Neural cell (in vitro differentiated cells): Measurements from ENCODE around the gene CELF4. TPM values are rescaled to one million over a fixed set of nuclear protein-coding genes. Genes with fewer than 3 reads are reported as not detected.

Source experiments
- H2AFZ ChIP-seq: fragments of 200-600, 300-800 bp; sonication (generic), shearing (Covaris generic); 2 replicates; pipeline ENCODE4 v1.6.0; 2014; ENCODE audit warnings: low read depth, mild to moderate bottlenecking, antibody characterized with exemption, low read length, moderate library complexity
- H3F3A ChIP-seq: fragments of 200-600 bp; shearing (Covaris generic); 2 replicates; pipeline ENCODE4 v1.6.1; 2016; ENCODE audit warnings: mild to moderate bottlenecking, moderate library complexity, mixed read lengths, antibody characterized with exemption, low read length; ENCODE audit not compliant: insufficient read depth, poor library complexity, severe bottlenecking
- H3K27ac ChIP-seq: fragments of 200-600, 300-800 bp; sonication (generic), shearing (Covaris generic); 2 replicates; pipeline ENCODE4 v1.5.1; 2014; ENCODE audit warnings: mild to moderate bottlenecking, low read length, moderate library complexity
- H3K27me3 ChIP-seq: fragments of 300-800, 200-600 bp; sonication (generic), shearing (Covaris generic); 2 replicates; pipeline ENCODE4 v1.6.0; 2014; ENCODE audit warnings: mild to moderate bottlenecking, low read depth, low read length, moderate library complexity; ENCODE audit not compliant: insufficient read depth
- H3K36me3 ChIP-seq: fragments of 300-800, 200-600 bp; sonication (generic), shearing (Covaris generic); 2 replicates; pipeline ENCODE4 v1.5.1; 2014; ENCODE audit warnings: mild to moderate bottlenecking, antibody characterized with exemption, low read length, moderate library complexity; ENCODE audit not compliant: insufficient read depth
- H3K4me2 ChIP-seq: fragments of 300-800, 200-600 bp; sonication (generic), shearing (Covaris generic); 2 replicates; pipeline ENCODE4 v1.6.0; 2014; ENCODE audit warnings: mild to moderate bottlenecking, low read length
- H3K4me3 ChIP-seq: fragments of 300-800, 200-600 bp; sonication (generic), shearing (Covaris generic); 2 replicates; pipeline ENCODE4 v1.5.1; 2014; ENCODE audit warnings: mild to moderate bottlenecking, low read length, moderate library complexity
- H3K79me2 ChIP-seq: fragments of 200-600 bp; shearing (Covaris generic); replicated peaks from 2 replicates; pipeline ENCODE4 v1.6.0; 2014; ENCODE audit warnings: mild to moderate bottlenecking, low read length, moderate library complexity; ENCODE audit not compliant: insufficient read depth
- H3K9ac ChIP-seq: fragments of 300-800, 200-600 bp; sonication (generic), shearing (Covaris generic); 2 replicates; pipeline ENCODE4 v1.6.1; 2016; ENCODE audit warnings: mild to moderate bottlenecking, low read length, mixed read lengths
- H3K9me2 ChIP-seq: fragments of 200-600 bp; shearing (Covaris generic); 2 replicates; pipeline ENCODE4 v1.6.1; 2016; ENCODE audit warnings: mild to moderate bottlenecking, low read length, mixed read lengths; ENCODE audit not compliant: insufficient read depth
- H3K9me3 ChIP-seq: fragments of 200-600, 300-800 bp; sonication (generic), shearing (Covaris generic); 2 replicates; pipeline ENCODE4 v1.6.1; 2016; ENCODE audit warnings: mild to moderate bottlenecking, mixed run types, low read length, moderate library complexity, mixed read lengths
- H4K20me1 ChIP-seq: fragments of 200-600 bp; shearing (Covaris generic); 2 replicates; pipeline ENCODE4 v1.6.1; 2016; ENCODE audit warnings: mild to moderate bottlenecking, mixed run types; ENCODE audit not compliant: insufficient read depth
- EP300 ChIP-seq: fragments of 450-650 bp; conservative IDR thresholded peaks from 2 replicates; pipeline ENCODE4 v1.6.1; 2014; ENCODE audit warnings: antibody characterized with exemption, mild to moderate bottlenecking, moderate library complexity; ENCODE audit not compliant: poor library complexity, severe bottlenecking
- EZH2 ChIP-seq: fragments of 200-600, 300-800 bp; shearing (Covaris generic), sonication (generic); IDR thresholded peaks from 2 replicates; pipeline ENCODE4 v1.6.1; 2014; ENCODE audit warnings: antibody characterized with exemption, low read length, borderline replicate concordance, mild to moderate bottlenecking; ENCODE audit not compliant: insufficient read depth, poor library complexity, severe bottlenecking
- MXI1 ChIP-seq: fragments of 450-650 bp; conservative IDR thresholded peaks from 2 replicates; pipeline ENCODE4 v1.6.1; 2014; ENCODE audit warnings: antibody characterized with exemption, mild to moderate bottlenecking; ENCODE audit not compliant: poor library complexity, severe bottlenecking
- POLR2AphosphoS5 ChIP-seq: IDR thresholded peaks from 2 replicates; pipeline ENCODE4 v1.6.1; 2012
- RAD21 ChIP-seq: fragments of 450-650 bp; conservative IDR thresholded peaks from 2 replicates; pipeline ENCODE4 v1.6.1; 2014; ENCODE audit warnings: antibody characterized with exemption, mild to moderate bottlenecking, moderate library complexity
- SMC3 ChIP-seq: fragments of 450-650 bp; conservative IDR thresholded peaks from 2 replicates; pipeline ENCODE4 v1.6.1; 2014; ENCODE audit warnings: antibody characterized with exemption, mild to moderate bottlenecking, moderate library complexity; ENCODE audit not compliant: poor library complexity
- TAF1 ChIP-seq: IDR thresholded peaks from 2 replicates; pipeline ENCODE4 v1.6.1; 2012; ENCODE audit warnings: low read depth
- polyA plus RNA-seq: library from polyadenylated mRNA; depleted of rRNA; stranded (reverse); fragments of >200 nt; gene quantifications from 2 replicates; pipeline ENCODE4 v1.2.3, GENCODE V29; 2014
- TF ChIP-seq, protein P1 (sequence below): fragments of 450-650 bp; IDR thresholded peaks from 2 replicates; pipeline ENCODE4 v1.5.1; 2014; ENCODE audit warnings: antibody characterized with exemption, mild to moderate bottlenecking, moderate library complexity; ENCODE audit not compliant: poor library complexity, severe bottlenecking
- TF ChIP-seq, protein P2 (sequence below): IDR thresholded peaks from 2 replicates; pipeline ENCODE4 v1.6.1; 2012; ENCODE audit warnings: borderline replicate concordance

Gene CELF4
- polyA plus RNA-seq, 1 donor from 2014 or later, result 191 TPM

DNA sequence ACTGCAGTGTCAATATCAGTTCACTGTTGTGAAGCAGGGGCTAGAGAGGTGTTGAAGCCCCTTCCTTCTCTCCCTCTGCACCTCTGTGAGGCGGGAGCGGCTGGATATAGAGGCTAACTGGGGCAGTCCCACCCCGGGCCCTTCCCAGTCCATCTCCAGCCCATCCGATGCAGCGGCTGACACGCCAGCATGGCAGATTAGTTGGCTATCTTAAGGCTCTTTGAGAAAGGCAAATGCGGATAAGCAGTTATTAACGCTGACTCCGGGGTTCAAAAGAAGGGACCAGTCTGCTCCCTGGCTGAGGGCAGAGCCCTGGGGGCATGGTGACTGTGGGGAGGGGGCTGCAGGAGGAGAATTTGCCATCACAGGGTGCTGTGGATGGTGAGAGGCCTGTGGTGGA is 76.6 kb downstream of the CELF4 start:
- peaks cover 17% of the 10 kb centered on the region for H4K20me1 ChIP-seq
- H3K27me3 ChIP-seq, result peaks cover 10% of the 10 kb centered on the region
- no peak overlapping the region for H3K27ac ChIP-seq
- H3K79me2 ChIP-seq, result no peaks in the 10 kb centered on the region
- no peaks in the 10 kb centered on the region for H3K9me3 ChIP-seq
- no peaks in the 10 kb centered on the region for H3K9me2 ChIP-seq
- no peak overlapping the region for H2AFZ ChIP-seq
- H3K4me3 ChIP-seq, result no peak overlapping the region
- no peaks in the 10 kb centered on the region for H3K36me3 ChIP-seq
- H3F3A ChIP-seq, result no peaks in the 10 kb centered on the region
- no peak for TF ChIP-seq POLR2AphosphoS5
- TF ChIP-seq, protein P1, sequence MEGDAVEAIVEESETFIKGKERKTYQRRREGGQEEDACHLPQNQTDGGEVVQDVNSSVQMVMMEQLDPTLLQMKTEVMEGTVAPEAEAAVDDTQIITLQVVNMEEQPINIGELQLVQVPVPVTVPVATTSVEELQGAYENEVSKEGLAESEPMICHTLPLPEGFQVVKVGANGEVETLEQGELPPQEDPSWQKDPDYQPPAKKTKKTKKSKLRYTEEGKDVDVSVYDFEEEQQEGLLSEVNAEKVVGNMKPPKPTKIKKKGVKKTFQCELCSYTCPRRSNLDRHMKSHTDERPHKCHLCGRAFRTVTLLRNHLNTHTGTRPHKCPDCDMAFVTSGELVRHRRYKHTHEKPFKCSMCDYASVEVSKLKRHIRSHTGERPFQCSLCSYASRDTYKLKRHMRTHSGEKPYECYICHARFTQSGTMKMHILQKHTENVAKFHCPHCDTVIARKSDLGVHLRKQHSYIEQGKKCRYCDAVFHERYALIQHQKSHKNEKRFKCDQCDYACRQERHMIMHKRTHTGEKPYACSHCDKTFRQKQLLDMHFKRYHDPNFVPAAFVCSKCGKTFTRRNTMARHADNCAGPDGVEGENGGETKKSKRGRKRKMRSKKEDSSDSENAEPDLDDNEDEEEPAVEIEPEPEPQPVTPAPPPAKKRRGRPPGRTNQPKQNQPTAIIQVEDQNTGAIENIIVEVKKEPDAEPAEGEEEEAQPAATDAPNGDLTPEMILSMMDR, result no peak
- TF ChIP-seq RAD21, result no peak
- TF ChIP-seq, protein P2, sequence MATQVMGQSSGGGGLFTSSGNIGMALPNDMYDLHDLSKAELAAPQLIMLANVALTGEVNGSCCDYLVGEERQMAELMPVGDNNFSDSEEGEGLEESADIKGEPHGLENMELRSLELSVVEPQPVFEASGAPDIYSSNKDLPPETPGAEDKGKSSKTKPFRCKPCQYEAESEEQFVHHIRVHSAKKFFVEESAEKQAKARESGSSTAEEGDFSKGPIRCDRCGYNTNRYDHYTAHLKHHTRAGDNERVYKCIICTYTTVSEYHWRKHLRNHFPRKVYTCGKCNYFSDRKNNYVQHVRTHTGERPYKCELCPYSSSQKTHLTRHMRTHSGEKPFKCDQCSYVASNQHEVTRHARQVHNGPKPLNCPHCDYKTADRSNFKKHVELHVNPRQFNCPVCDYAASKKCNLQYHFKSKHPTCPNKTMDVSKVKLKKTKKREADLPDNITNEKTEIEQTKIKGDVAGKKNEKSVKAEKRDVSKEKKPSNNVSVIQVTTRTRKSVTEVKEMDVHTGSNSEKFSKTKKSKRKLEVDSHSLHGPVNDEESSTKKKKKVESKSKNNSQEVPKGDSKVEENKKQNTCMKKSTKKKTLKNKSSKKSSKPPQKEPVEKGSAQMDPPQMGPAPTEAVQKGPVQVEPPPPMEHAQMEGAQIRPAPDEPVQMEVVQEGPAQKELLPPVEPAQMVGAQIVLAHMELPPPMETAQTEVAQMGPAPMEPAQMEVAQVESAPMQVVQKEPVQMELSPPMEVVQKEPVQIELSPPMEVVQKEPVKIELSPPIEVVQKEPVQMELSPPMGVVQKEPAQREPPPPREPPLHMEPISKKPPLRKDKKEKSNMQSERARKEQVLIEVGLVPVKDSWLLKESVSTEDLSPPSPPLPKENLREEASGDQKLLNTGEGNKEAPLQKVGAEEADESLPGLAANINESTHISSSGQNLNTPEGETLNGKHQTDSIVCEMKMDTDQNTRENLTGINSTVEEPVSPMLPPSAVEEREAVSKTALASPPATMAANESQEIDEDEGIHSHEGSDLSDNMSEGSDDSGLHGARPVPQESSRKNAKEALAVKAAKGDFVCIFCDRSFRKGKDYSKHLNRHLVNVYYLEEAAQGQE, result no peak
- TF ChIP-seq EZH2, result no peak
- no peak for TF ChIP-seq TAF1
- TF ChIP-seq SMC3, result no peak
- TF ChIP-seq EP300, result no peak
- no peak for TF ChIP-seq MXI1
- no peak overlapping the region for H3K9ac ChIP-seq
- H3K4me2 ChIP-seq, result no peak overlapping the region

DNA sequence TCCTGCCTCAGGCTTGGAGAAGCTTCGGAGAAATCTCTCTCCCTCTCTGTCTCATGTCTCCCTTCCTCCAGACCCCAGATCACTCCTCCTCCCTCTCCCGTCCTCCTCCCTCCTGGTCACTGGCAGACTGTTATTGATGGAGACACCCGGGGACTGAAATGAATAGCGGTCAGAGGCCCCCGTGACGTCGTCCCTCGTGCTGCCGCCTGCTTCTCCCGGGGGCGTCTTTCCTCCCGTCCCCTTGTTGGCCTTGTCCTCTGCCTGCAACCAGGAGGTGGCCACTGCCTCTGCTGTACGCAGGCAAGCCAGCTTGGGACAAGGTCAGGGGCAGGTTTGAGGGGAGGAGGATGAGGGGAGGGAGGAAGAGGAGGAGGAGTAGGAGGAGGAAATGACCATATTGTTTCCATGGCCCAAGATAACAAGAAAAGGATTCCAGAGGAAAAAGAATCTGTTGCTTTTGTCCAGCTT is 78.2 kb downstream of the CELF4 start:
- Histone ChIP-seq H4K20me1 (peaks cover 17% of the 10 kb centered on the region), H2AFZ (no peak overlapping the region), H3K4me3 (no peak overlapping the region), H3K9ac (no peak overlapping the region), H3K27me3 (peaks cover 10% of the 10 kb centered on the region), H3K9me2 (no peaks in the 10 kb centered on the region), H3K36me3 (no peaks in the 10 kb centered on the region), H3F3A (no peaks in the 10 kb centered on the region), H3K27ac (no peak overlapping the region), H3K4me2 (no peak overlapping the region), H3K79me2 (no peaks in the 10 kb centered on the region), H3K9me3 (no peaks in the 10 kb centered on the region)
- TF ChIP-seq TAF1 (no peak), EZH2 (no peak), RAD21 (no peak), EP300 (no peak), POLR2AphosphoS5 (no peak), MXI1 (no peak), SMC3 (no peak)
- TF ChIP-seq, protein P1, result no peak
- TF ChIP-seq, protein P2, result no peak
